ENCODE measurements around the gene FUS.
"Not testable (repeated sequence)": the region's sequence is repeated elsewhere in the genome, so short reads cannot be mapped to it uniquely, and the experiment has no call there.

Gene FUS

GRCh38 chr16:31187808-31188189, 7.9 kb downstream of the FUS start:
- no peak for DNase-seq

GRCh38 chr16:31188450-31189411, 8.8 kb downstream of the FUS start:
- DNase-seq, result no peak

- DNase-seq, result no peak
Measured at GRCh38 chr16:31189412-31189778, 9.5 kb downstream of the FUS start.

GRCh38 chr16:31190061-31190460, 10.1 kb downstream of the FUS start:
- DNase-seq, result no peak

- DNase-seq, result no peak
Measured at GRCh38 chr16:31190818-31191444, 11.0 kb downstream of the FUS start.

- DNase-seq, result no peak
Measured at GRCh38 chr16:31191697-31192428, 11.9 kb downstream of the FUS start.

GRCh38 chr16:31192856-31193642, 13.1 kb downstream of the FUS start:
- DNase-seq, result no peak

GRCh38 chr16:31193874-31194273, 13.9 kb downstream of the FUS start:
- no peak for DNase-seq

- DNase-seq, result no peak
Measured at GRCh38 chr16:31194898-31195297, 15.0 kb downstream of the FUS start.

- DNase-seq, result not testable (repeated sequence)
Measured at GRCh38 chr16:31195861-31196260, 15.9 kb downstream of the FUS start.

GRCh38 chr16:31196324-31197088, 16.6 kb downstream of the FUS start:
- no peak for DNase-seq

GRCh38 chr16:31198207-31198882, 18.4 kb downstream of the FUS start:
- DNase-seq, result no peak

- no peak for DNase-seq
Measured at GRCh38 chr16:31199430-31200041, 19.6 kb downstream of the FUS start.

- not testable (repeated sequence) for DNase-seq
Measured at GRCh38 chr16:31200111-31200510, 20.2 kb downstream of the FUS start.

- peak; percentile 45 for DNase-seq
Measured at GRCh38 chr16:31200821-31201568, 21.1 kb downstream of the FUS start.

GRCh38 chr16:31201582-31202413, 21.9 kb downstream of the FUS start:
- peak; percentile 42 for DNase-seq

- DNase-seq, result peak; percentile 23
Measured at GRCh38 chr16:31202414-31203375, 22.8 kb downstream of the FUS start, which contains the start of gene PYCARD. TSS of gene PYCARD (minus strand) at chr16:31202760. CDS start at chr16:31202690, 70 bp downstream.
